Activated naive CD8-positive, alpha-beta T cell treated with anti-CD3 and anti-CD28 coated beads, Interleukin-2, amount 10 ng/mL, durations not matched to agents 7 days and 5 days (primary cell): Measurements from ENCODE around the gene MIPEP. TPM values are rescaled to one million over a fixed set of nuclear protein-coding genes. Genes with fewer than 3 reads are reported as not detected.

ENCODE experiments used
- ATAC-seq: fragments of 150-1000 bp; cut with Tn5 transposase; one replicate; pipeline ENCODE4 v1.10.0; 2021; ENCODE audit warnings: low read depth, moderate library complexity
- POLR2A ChIA-PET: fragments of 350-600 bp; sonication (Branson Sonifier 250); formaldehyde crosslinking; loops from one replicate; lab custom pipeline; 2021; ENCODE audit warnings: antibody characterized with exemption; lab: Charles Lee
- DNase-seq: peaks from one replicate; pipeline ENCODE4 v3.0.0; 2021
- H3K27ac Mint-ChIP-seq: one replicate; pipeline ENCODE4 v1.8.0; 2022; ENCODE audit warnings: mild to moderate bottlenecking, mixed read lengths
- H3K27me3 Mint-ChIP-seq: one replicate; pipeline ENCODE4 v1.8.0; 2022; ENCODE audit warnings: mild to moderate bottlenecking, moderate library complexity, mixed read lengths
- H3K36me3 Mint-ChIP-seq: one replicate; pipeline ENCODE4 v1.8.0; 2021; ENCODE audit warnings: mild to moderate bottlenecking, mixed read lengths
- H3K4me1 Mint-ChIP-seq: one replicate; pipeline ENCODE4 v1.8.0; 2021; ENCODE audit warnings: mixed read lengths
- H3K4me3 Mint-ChIP-seq: one replicate; pipeline ENCODE4 v1.8.0; 2022; ENCODE audit warnings: mild to moderate bottlenecking, moderate library complexity, mixed read lengths
- H3K9me3 Mint-ChIP-seq: one replicate; pipeline ENCODE4 v1.8.0; 2021; ENCODE audit warnings: mixed read lengths
- total RNA-seq, 2 experiments: library from RNA; stranded (reverse); gene quantifications; one replicate each; pipeline ENCODE4 v1.2.3, GENCODE V29; 2021

The MIPEP gene
- total RNA-seq, 2 experiments from 2014 or later, result 7.1 to 9.4 TPM

DNA sequence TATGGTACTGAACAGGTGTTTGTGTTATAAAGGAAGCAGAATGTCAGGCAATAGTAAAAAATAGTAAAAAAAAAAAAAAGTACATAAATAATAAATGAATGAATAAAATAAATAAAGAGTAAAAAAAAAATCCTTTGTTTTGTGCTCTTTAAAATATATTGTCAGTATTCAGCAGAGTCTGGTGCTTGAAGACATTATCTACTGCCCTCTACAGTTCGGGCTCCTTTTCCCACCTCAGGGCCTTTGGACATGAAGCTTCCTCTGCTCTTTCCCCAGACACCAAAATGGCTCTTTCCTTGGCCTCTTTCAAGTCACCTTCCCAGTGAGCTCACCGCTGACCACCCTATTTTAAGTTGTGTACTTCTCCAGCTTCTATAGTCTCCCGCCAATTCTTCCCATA lies 181.5 kb downstream of the MIPEP start:
- no peaks in the 10 kb centered on the region for H3K9me3 Mint-ChIP-seq
- ATAC-seq (no peak), DNase-seq (no peak)
- POLR2A ChIA-PET, result interaction anchor here (0.7 kb wide), 1 partner anchor 10 kb away, joined by 4 read pairs; no protein-coding TSS in a partner anchor
- H3K36me3 Mint-ChIP-seq, result no peaks in the 10 kb centered on the region
- no peaks in the 10 kb centered on the region for H3K4me1 Mint-ChIP-seq
- no peak overlapping the region for H3K27ac Mint-ChIP-seq
- H3K4me3 Mint-ChIP-seq, result no peak overlapping the region
- H3K27me3 Mint-ChIP-seq, result peaks cover 3% of the 10 kb centered on the region

GRCh38 chr13:23705583-23705982 lies 183.6 kb downstream of the MIPEP start:
- H3K36me3 Mint-ChIP-seq, result no peaks in the 10 kb centered on the region
- H3K9me3 Mint-ChIP-seq, result no peaks in the 10 kb centered on the region
- no peak for ATAC-seq
- POLR2A ChIA-PET, result no interaction called here
- H3K27me3 Mint-ChIP-seq, result no peaks in the 10 kb centered on the region
- H3K4me1 Mint-ChIP-seq, result no peaks in the 10 kb centered on the region
- DNase-seq, result no peak
- no peak overlapping the region for H3K4me3 Mint-ChIP-seq
- no peak overlapping the region for H3K27ac Mint-ChIP-seq

GRCh38 chr13:23703246-23703860 lies 185.8 kb downstream of the MIPEP start:
- Mint-ChIP-seq H3K9me3 (no peaks in the 10 kb centered on the region), H3K4me1 (no peaks in the 10 kb centered on the region), H3K27me3 (no peaks in the 10 kb centered on the region), H3K4me3 (no peak overlapping the region), H3K27ac (no peak overlapping the region), H3K36me3 (no peaks in the 10 kb centered on the region)
- ATAC-seq, result no peak
- POLR2A ChIA-PET, result no interaction called here
- DNase-seq, result no peak

DNA sequence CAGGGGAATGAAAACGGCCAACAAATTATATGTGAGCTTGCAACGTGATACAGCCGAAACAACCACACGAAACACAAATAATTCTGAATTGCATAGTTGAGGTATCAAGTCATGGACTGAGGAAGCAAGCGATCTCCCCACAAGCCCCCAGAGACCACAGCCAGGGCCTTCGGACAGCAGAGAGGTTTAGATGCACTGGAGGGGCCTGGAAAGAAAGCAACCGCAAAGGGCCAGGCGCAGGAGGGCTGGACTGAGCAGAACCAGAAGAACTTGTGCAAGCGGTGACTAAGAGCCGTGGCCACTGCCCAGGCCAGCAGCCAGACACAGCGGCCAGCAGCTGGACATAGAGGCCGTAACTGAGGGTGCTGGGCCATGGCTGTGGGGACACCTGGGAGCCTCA lies 187.6 kb downstream of the MIPEP start:
- H3K4me1 Mint-ChIP-seq, result peaks cover 3% of the 10 kb centered on the region
- H3K27me3 Mint-ChIP-seq, result no peaks in the 10 kb centered on the region
- no peak for DNase-seq
- POLR2A ChIA-PET, result no interaction called here
- no peak overlapping the region for H3K4me3 Mint-ChIP-seq
- ATAC-seq, result no peak
- no peaks in the 10 kb centered on the region for H3K9me3 Mint-ChIP-seq
- H3K36me3 Mint-ChIP-seq, result no peaks in the 10 kb centered on the region
- no peak overlapping the region for H3K27ac Mint-ChIP-seq

- Mint-ChIP-seq H3K27me3 (no peaks in the 10 kb centered on the region), H3K9me3 (no peaks in the 10 kb centered on the region), H3K27ac (no peak overlapping the region), H3K36me3 (no peaks in the 10 kb centered on the region), H3K4me3 (no peak overlapping the region), H3K4me1 (peaks cover 6% of the 10 kb centered on the region)
- ATAC-seq, result no peak
- POLR2A ChIA-PET, result no interaction called here
- DNase-seq, result no peak
These were observed 188.0 kb downstream of the MIPEP start for GRCh38 chr13:23701186-23701585.

- H3K36me3 Mint-ChIP-seq, result no peaks in the 10 kb centered on the region
- POLR2A ChIA-PET, result no interaction called here
- ATAC-seq (no peak), DNase-seq (no peak)
- peaks cover 13% of the 10 kb centered on the region for H3K4me1 Mint-ChIP-seq
- H3K4me3 Mint-ChIP-seq, result no peak overlapping the region
- no peaks in the 10 kb centered on the region for H3K27me3 Mint-ChIP-seq
- no peak overlapping the region for H3K27ac Mint-ChIP-seq
- no peaks in the 10 kb centered on the region for H3K9me3 Mint-ChIP-seq
These were observed 189.9 kb downstream of the MIPEP start for GRCh38 chr13:23699271-23699670.

DNA sequence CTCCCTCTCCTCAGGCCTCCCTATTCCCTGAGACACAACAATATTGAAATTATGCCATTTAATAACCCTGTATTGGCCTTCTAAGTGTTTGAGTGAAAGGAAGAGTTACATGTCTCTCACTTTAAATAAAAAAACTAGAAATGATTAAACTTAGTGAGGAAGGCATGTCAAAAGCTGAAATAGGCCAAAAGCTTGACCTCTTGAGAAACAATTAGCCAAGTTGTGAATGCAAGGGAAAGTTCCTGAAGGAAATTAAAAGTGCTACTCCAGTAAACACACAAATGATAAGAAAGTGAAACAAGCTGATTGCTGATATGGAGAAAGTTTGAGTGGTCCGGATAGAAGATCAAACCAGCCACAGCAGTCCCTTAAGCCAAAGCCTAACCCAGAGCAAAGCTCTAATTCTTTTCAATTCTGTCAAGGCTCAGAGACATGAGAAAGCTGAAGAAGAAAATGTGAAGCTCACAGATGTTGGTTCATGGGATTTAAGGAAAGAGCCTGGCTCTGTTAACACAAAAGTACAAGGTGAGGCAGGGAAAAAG lies 191.4 kb downstream of the MIPEP start:
- POLR2A ChIA-PET, result interaction anchor here (0.7 kb wide), 1 partner anchor 10 kb away, joined by 4 read pairs; no protein-coding TSS in a partner anchor
- Mint-ChIP-seq H3K27me3 (no peaks in the 10 kb centered on the region), H3K4me3 (no peak overlapping the region), H3K4me1 (peaks cover 14% of the 10 kb centered on the region), H3K9me3 (no peaks in the 10 kb centered on the region), H3K36me3 (no peaks in the 10 kb centered on the region), H3K27ac (no peak overlapping the region)
- ATAC-seq (no peak), DNase-seq (no peak)

DNA sequence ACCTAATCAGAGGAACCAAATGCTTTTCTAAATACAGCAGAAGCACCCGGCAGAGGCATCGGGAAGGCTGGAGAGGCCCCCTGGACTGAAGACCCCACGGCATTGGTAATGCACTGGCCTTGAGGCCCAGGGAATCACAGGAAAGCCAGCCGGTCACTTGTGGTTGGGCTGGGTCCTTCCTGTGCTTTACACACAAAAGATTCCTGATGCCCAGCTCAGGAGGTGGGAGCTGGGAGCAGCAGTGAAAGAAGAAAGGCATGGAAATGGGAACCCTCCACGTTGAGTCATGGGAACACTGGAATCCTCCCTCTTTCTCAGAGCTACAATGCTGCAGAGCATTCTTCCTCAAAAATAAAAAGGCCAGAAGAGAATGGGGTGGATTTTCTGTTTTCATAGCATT lies 192.6 kb downstream of the MIPEP start:
- Mint-ChIP-seq H3K36me3 (no peaks in the 10 kb centered on the region), H3K9me3 (no peaks in the 10 kb centered on the region), H3K4me3 (peak overlapping the region; percentile 89), H3K4me1 (peaks cover 14% of the 10 kb centered on the region), H3K27me3 (no peaks in the 10 kb centered on the region), H3K27ac (peak overlapping the region; percentile 99)
- POLR2A ChIA-PET, result interaction anchor here (0.9 kb wide), 1 partner anchor 18 kb away, joined by 3 read pairs; no protein-coding TSS in a partner anchor
- no peak for DNase-seq
- ATAC-seq, result no peak

DNA sequence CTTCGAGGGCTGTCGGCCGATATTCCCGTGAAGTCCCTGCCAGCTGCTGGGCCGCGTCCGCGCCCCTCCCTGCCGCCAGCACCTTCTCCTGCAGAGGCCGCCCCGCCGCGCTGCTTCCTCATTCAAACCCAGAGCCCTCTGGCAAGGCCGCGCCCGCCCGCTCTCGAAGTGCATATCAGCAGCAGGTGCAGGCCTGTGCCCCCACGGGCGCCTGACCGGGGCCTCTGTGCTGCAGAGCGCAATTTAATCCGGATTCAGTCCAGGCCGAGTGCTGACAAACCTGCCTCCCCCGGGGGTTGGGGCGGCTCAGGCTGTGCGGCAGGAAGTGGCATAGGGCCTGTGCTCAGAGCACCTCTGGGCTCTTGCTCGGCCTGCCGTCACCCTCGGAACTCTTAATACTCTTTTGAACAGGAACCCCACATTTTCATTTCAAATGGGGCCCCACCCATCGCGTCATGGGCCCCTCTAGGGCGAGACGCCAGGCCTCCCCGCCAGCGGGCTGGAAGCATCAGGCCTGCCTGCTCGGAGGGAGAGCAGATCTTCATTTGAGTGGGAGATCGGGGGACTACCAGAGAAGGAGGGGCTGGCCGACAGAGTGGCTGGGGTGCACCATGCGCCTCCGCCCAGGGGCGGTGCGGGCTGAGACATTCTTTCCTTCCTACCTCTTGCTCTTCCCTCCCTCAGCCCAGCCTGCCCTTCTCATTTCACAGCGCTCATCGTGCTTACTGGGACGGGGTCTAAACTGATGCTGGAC lies 193.3 kb downstream of the MIPEP start:
- Mint-ChIP-seq H3K4me1 (peaks cover 14% of the 10 kb centered on the region), H3K27ac (peak overlapping the region; percentile 99), H3K36me3 (no peaks in the 10 kb centered on the region), H3K4me3 (peak overlapping the region; percentile 89), H3K27me3 (no peaks in the 10 kb centered on the region), H3K9me3 (no peaks in the 10 kb centered on the region)
- POLR2A ChIA-PET, result interaction anchor here (0.9 kb wide), 1 partner anchor 17 kb away, joined by 3 read pairs; no protein-coding TSS in a partner anchor
- DNase-seq (peak; percentile 81), ATAC-seq (peak; percentile 100)

DNA sequence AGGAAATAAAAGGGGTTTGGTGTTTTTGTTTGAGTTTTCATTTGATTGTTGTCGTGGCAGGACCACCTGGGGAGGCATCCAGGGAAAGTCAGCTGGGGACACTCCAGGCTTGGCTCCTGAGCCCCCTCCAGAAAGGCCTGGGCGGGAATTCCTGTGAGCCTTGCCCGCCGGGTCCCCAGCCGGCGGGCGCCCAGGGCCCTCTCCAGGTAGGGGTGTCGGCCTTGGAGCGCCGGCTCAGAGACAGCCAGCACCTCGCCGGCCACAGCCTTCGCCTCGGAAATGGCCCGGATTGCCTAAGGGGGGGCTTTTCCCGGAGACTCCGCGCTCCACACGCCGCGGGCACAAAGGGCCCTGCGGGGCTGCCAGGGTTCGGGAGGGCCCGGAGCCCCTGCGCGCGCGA lies 194.0 kb downstream of the MIPEP start:
- Mint-ChIP-seq H3K9me3 (no peaks in the 10 kb centered on the region), H3K27me3 (no peaks in the 10 kb centered on the region), H3K27ac (peak overlapping the region; percentile 45), H3K4me1 (peaks cover 14% of the 10 kb centered on the region), H3K36me3 (no peaks in the 10 kb centered on the region), H3K4me3 (peak overlapping the region; percentile 51)
- ATAC-seq, result no peak
- POLR2A ChIA-PET, result no interaction called here
- no peak for DNase-seq

GRCh38 chr13:23692816-23693215 lies 196.4 kb downstream of the MIPEP start:
- Mint-ChIP-seq H3K36me3 (no peaks in the 10 kb centered on the region), H3K4me1 (peaks cover 14% of the 10 kb centered on the region), H3K27ac (no peak overlapping the region), H3K27me3 (no peaks in the 10 kb centered on the region), H3K9me3 (no peaks in the 10 kb centered on the region), H3K4me3 (no peak overlapping the region)
- DNase-seq, result no peak
- POLR2A ChIA-PET, result no interaction called here
- ATAC-seq, result no peak

- DNase-seq (no peak), ATAC-seq (no peak)
- Mint-ChIP-seq H3K4me1 (peaks cover 3% of the 10 kb centered on the region), H3K27ac (no peak overlapping the region), H3K27me3 (peaks cover 2% of the 10 kb centered on the region), H3K4me3 (no peak overlapping the region), H3K9me3 (peaks cover 1% of the 10 kb centered on the region), H3K36me3 (peaks cover 1% of the 10 kb centered on the region)
- POLR2A ChIA-PET, result no interaction called here
These were observed 198.5 kb downstream of the MIPEP start for GRCh38 chr13:23690668-23691067.

GRCh38 chr13:23688336-23688735 lies 200.9 kb downstream of the MIPEP start:
- Mint-ChIP-seq H3K4me1 (no peaks in the 10 kb centered on the region), H3K27ac (no peak overlapping the region), H3K36me3 (peaks cover 1% of the 10 kb centered on the region), H3K27me3 (peaks cover 2% of the 10 kb centered on the region), H3K9me3 (peaks cover 5% of the 10 kb centered on the region), H3K4me3 (no peak overlapping the region)
- POLR2A ChIA-PET, result no interaction called here
- no peak for ATAC-seq
- no peak for DNase-seq

GRCh38 chr13:23687614-23688013 lies 201.6 kb downstream of the MIPEP start:
- Mint-ChIP-seq H3K4me3 (no peak overlapping the region), H3K9me3 (peaks cover 8% of the 10 kb centered on the region), H3K27me3 (peaks cover 2% of the 10 kb centered on the region), H3K4me1 (no peaks in the 10 kb centered on the region), H3K27ac (no peak overlapping the region), H3K36me3 (peaks cover 1% of the 10 kb centered on the region)
- DNase-seq (no peak), ATAC-seq (no peak)
- POLR2A ChIA-PET, result no interaction called here
